Keratinocyte (primary cell): Measurements from ENCODE around the gene MRPS14.

Source experiments
- EZH2 ChIP-seq: IDR thresholded peaks from one replicate; pipeline ENCODE4 v1.6.1; 2012; ENCODE audit warnings: inconsistent platforms, mild to moderate bottlenecking, low read length, moderate library complexity
- TF ChIP-seq, protein P1 (sequence below), 3 experiments: IDR thresholded peaks in 1 of 3; conservative IDR thresholded peaks in 1 of 3; optimal IDR thresholded peaks in 1 of 3; 2 replicates in 2 of 3; 3 replicates in 1 of 3; pipeline versions ENCODE3 to v1.5.1; 2011; ENCODE audit warnings: low read length in 3 of 3, mild to moderate bottlenecking in 3 of 3, moderate library complexity in 2 of 3, control low read depth in 1 of 3, inconsistent platforms in 1 of 3; ENCODE audit not compliant: insufficient read depth in 2 of 3; ENCODE audit errors: extremely low read depth in 1 of 3

- TF ChIP-seq, protein P1, sequence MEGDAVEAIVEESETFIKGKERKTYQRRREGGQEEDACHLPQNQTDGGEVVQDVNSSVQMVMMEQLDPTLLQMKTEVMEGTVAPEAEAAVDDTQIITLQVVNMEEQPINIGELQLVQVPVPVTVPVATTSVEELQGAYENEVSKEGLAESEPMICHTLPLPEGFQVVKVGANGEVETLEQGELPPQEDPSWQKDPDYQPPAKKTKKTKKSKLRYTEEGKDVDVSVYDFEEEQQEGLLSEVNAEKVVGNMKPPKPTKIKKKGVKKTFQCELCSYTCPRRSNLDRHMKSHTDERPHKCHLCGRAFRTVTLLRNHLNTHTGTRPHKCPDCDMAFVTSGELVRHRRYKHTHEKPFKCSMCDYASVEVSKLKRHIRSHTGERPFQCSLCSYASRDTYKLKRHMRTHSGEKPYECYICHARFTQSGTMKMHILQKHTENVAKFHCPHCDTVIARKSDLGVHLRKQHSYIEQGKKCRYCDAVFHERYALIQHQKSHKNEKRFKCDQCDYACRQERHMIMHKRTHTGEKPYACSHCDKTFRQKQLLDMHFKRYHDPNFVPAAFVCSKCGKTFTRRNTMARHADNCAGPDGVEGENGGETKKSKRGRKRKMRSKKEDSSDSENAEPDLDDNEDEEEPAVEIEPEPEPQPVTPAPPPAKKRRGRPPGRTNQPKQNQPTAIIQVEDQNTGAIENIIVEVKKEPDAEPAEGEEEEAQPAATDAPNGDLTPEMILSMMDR (optimal IDR thresholded peaks at IDR 0.05 in 1 of 3, IDR thresholded peaks at IDR 0.05 in 1 of 3, conservative IDR thresholded peaks at IDR 0.05 in 1 of 3; ENCODE audit: extremely low read depth in 1 of 3, insufficient read depth in 2 of 3, low read length in 3 of 3) = no peak
- no peak for TF ChIP-seq EZH2
Observed at GRCh38 chr1:175005085-175005783, 18.0 kb downstream of the MRPS14 start.
